HG03159 (cell line): ENCODE measurements around the gene SLC10A2.
A peak's percentile ranks its signal among the peaks of the same experiment; 100 is the strongest.
"Not testable (repeated sequence)": the region's sequence is repeated elsewhere in the genome, so short reads cannot be mapped to it uniquely, and the experiment has no call there.

Experiments
- ATAC-seq: cut with Tn5 transposase; IDR thresholded peaks from one replicate; pipeline ENCODE4 v1.9.1; 2021; ENCODE audit warnings: mild to moderate bottlenecking, moderate library complexity; ENCODE audit not compliant: unreplicated experiment

Gene SLC10A2

GRCh38 chr13:103066079-103066780 lies at the start of gene SLC10A2:
Gene SLC10A2 (minus strand): TSS chr13:103066417. CDS start chr13:103066249, 168 bp downstream.
- no peak for ATAC-seq

- ATAC-seq = no peak
These were observed 41.4 kb upstream of the SLC10A2 start for GRCh38 chr13:103107580-103107979.

DNA sequence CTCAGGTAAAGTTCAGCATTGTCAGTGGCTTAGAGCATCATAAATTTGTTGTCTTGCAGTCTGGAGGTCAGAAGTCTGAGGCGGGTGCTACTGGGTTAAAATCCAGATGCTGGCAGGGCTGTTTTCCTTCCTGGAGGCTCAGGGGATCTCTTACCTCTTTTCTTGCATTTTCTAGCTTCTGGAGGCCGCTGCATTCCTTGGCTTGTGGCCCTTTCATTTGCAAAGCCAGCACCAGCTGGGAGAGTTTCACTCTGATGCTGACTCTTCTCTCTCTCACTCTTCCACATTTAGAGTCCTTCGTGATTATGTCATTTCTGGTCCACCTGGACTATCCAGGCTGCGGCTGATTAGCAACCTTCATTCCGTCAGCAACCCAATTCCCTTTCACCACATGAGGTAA lies 38.1 kb upstream of the SLC10A2 start:
- no peak for ATAC-seq

DNA sequence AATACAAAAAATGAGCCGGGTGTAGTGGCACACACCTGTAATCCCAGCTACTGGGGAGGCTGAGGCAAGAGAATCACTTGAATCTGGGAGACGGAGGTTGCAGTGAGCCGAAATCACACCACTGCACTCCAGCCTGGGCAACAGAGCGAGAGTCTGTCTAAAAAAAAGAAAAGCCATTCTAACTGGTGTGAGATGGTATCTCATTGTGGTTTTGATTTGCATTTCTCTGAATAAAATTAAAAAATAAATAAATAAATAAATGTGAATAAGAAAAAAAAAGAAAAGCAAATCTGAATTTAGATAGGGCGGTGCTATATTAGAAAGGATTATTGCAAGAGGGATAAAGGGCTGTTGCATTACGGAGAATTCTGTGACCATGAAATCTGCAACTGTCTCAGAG lies 37.2 kb upstream of the SLC10A2 start:
- not testable (repeated sequence) for ATAC-seq

DNA sequence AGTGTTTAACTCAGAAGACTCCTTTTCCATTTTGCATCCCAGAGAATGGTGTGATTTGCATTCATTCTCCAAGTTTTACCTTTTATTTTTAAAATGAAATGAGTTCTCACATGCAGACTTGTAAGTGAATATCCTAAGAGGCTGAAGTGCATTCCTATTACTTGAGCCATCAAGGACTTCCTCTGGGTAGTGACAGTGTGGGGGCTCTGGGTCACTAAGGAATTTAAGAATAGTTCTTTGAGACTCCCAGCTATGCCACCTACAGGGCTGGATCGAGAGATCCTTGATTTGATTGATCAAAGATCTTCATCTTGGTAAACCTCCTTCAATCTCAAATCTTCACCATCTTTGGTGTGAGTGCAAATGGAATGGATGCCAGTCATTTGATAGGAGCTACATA lies 36.3 kb upstream of the SLC10A2 start:
- no peak for ATAC-seq

DNA sequence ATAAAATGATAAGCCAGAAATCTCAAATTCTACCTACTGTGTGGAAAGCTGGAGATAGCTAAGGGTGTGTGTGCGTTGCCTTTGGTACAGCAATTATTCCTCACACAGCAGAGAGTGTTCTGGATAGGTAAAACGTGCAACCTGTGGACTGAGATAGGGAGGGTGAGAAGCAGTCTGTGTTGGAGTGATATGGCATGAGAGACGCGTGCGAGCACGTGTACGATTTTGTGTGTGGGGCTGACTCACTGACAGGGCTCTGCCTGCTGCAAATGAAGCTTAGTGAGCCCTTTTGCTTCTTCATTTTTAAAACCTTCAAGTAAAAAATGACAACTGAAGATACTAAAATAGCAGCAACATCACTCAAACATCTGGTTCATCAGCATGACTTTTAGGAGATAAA lies 35.7 kb upstream of the SLC10A2 start:
- ATAC-seq = no peak

- ATAC-seq = no peak
These were observed 35.3 kb upstream of the SLC10A2 start for GRCh38 chr13:103101500-103101899.

- ATAC-seq = no peak
These were observed 34.6 kb upstream of the SLC10A2 start for GRCh38 chr13:103100830-103101229.

DNA sequence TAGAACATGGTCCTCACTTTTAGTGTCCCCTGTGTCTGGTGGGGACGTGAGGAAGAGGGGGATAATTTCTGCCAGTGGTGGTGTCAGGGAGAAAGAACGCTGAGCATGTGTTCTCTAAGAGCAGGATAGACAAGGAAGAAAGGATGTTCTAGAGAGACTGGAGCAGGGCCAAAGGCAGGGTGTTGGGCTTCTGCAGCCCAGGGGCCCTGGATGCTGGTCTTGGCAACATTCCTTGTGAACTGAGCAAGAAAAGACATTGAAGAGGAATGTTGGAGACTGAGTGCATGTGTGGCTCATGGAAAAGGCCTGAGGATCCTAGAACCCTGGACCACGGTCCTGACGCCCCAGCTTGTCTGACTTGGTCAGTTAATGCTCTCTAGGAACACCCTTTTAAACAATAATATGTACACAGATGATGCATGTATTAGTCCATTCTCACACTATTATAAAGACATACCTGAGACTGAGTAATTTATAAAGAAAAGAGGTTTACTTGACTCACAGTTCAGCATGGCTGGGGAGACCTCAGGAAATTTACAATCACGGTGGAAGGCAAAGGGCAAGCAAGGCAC lies 33.6 kb upstream of the SLC10A2 start:
- no peak for ATAC-seq

DNA sequence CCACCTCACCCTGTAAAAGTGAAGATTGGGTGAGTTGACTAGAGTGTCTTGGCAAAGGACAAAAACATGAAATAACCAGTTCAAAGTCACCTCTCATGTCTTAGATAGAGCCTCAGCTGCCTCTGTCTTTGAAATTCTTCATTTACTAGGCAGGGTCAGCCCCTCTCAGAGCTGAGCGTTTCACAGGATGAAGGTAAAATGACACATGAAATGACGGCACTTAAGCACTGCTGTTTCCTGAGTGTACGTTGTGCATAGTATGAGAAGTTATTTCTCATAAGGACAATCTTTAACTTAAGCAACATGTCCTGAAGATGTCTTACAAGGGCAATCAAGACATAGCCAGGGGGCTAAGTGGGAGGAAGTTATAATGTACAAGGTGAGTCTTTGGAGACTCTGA lies 32.3 kb upstream of the SLC10A2 start:
- no peak for ATAC-seq

- no peak for ATAC-seq
These were observed 31.2 kb upstream of the SLC10A2 start for GRCh38 chr13:103097366-103097928.

- not testable (repeated sequence) for ATAC-seq
These were observed 27.4 kb upstream of the SLC10A2 start for GRCh38 chr13:103093649-103094048.

DNA sequence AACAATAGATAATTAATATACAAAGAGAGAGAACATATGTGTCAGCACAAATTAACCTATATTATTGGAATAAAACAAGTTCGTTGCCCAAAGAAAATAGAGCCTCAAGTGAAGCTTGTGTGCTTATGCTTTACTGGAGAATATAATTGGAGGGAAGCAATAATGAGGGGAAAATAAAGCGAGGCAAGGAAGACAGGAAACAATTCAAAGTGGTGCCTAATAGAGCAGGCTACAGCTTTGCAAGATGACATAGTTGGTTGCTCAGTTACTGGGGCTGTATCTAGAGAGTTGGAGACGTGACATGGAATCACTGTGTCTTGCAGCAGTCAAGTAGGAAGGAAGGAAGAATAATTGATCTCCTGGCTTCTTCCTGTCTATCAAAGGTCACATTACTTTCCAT lies 21.1 kb upstream of the SLC10A2 start:
- ATAC-seq = no peak

- no peak for ATAC-seq
These were observed 15.2 kb upstream of the SLC10A2 start for GRCh38 chr13:103081435-103081834.

DNA sequence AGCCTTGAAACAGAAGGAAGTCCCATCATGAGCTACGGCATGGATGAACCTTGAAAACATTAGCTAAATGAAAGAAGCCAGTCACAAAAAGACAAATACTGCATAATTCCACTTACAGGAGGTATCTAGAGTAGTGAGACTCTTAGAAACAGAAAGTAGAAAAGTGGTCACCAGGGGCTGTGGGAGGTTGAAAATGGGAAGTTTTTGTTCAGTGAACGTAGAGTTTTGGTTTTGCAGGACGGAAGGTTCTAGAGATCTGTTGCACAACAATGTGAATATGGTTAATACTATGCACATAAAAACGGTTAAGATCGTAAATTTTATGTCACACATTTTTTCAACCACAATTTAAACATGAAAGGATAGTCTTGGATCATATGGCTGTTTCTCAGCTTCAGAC lies 11.9 kb upstream of the SLC10A2 start:
- ATAC-seq = peak; percentile 92

DNA sequence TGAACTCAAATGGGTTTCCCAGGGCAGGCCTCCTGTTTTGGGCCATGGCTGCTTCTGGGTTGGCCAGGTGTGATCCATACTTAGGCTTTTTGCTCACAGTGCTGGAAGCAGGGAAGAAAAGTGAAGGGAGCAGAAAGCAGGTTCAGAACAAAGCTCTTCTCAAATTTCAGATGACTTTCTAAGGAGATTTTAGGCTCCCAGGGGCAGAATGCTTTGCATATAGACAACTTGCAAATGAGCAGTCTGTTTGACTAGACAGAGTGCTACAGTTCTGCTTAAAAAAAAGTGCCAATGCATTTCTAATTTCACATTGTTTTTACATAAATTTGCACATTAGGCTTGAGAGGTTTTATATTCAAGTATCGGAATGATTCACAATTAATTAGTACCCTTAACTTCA lies 2.6 kb upstream of the SLC10A2 start:
- ATAC-seq = no peak

- ATAC-seq = peak; percentile 33
These were observed 1.7 kb upstream of the SLC10A2 start for GRCh38 chr13:103067751-103068555.

- no peak for ATAC-seq
These were observed 646 bp upstream of the SLC10A2 start for GRCh38 chr13:103066781-103067345.

DNA sequence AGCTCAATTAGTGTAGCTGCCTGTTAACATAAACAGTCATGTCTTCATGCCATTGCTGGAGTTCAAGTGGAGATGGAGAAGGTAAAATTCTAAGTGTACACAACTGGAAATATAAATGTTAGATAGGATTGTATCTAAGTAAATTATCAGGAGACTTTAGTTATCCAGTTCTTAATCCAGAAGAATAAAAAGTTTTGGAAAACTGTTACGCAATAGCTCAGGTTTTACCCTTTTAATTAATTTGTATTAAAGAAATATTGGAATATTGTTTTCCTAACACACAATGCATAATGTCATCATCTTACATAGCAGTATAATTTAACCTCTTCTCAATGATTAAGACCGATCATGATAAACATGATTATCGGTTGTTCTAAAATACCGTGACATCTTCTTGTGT lies 2.8 kb downstream of the SLC10A2 start:
- ATAC-seq = no peak

DNA sequence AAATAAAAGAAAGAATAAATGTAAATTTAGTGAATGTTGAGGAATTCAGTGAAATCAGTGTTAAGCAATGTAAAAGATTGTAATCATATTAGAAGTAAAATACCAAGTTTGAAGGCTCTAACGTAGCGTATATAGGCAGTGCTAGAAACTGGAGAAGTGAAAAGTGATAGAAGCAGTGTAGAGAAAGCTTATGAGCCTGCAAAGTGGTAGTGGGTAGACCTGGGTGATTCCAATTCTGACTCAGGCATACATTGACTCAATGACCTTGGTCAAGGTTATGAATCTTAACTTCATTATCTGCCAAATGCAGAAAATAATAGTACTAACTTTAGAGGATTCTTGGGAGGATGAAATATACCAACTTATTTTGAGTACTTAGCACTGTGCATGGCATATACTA lies 4.1 kb downstream of the SLC10A2 start:
- no peak for ATAC-seq

- ATAC-seq = no peak
These were observed 10.2 kb downstream of the SLC10A2 start for GRCh38 chr13:103056008-103056407.
